Trophoblast cell (in vitro differentiated cells and primary cell): ENCODE measurements around the gene SYPL2.

Experiments used
- DNase-seq, 2 donors: peaks; one replicate each; pipeline ENCODE4 v3.0.0-alpha.2; 2016
- H2AFZ ChIP-seq: 2 replicates; pipeline ENCODE4 v1.6.1; 2013; ENCODE audit warnings: low read length, moderate library complexity, mild to moderate bottlenecking; ENCODE audit not compliant: insufficient read depth, poor library complexity
- H2AK5ac ChIP-seq: 2 replicates; pipeline ENCODE4 v1.6.1; 2013; ENCODE audit warnings: mild to moderate bottlenecking, low read length
- H2BK120ac ChIP-seq: 2 replicates; pipeline ENCODE4 v1.6.1; 2013; ENCODE audit warnings: low read length, mild to moderate bottlenecking, moderate library complexity; ENCODE audit not compliant: insufficient read depth, poor library complexity
- H2BK12ac ChIP-seq: 2 replicates; pipeline ENCODE4 v1.6.1; 2013; ENCODE audit warnings: mild to moderate bottlenecking, low read length, moderate library complexity
- H2BK5ac ChIP-seq: 2 replicates; pipeline ENCODE4 v1.6.1; 2013; ENCODE audit warnings: low read length, low read depth, moderate library complexity, mild to moderate bottlenecking; ENCODE audit not compliant: poor library complexity
- H3K14ac ChIP-seq: 2 replicates; pipeline ENCODE4 v1.6.1; 2013; ENCODE audit warnings: mild to moderate bottlenecking, low read length
- H3K18ac ChIP-seq: 2 replicates; pipeline ENCODE4 v1.6.1; 2013; ENCODE audit warnings: mild to moderate bottlenecking, low read length
- H3K23ac ChIP-seq: 2 replicates; pipeline ENCODE4 v1.6.1; 2013; ENCODE audit warnings: low read length
- H3K27ac ChIP-seq: 2 replicates; pipeline ENCODE4 v1.5.1; 2013; ENCODE audit warnings: low read depth, mild to moderate bottlenecking, inconsistent platforms, low read length, moderate library complexity
- H3K27me3 ChIP-seq: 2 replicates; pipeline ENCODE4 v1.6.1; 2013; ENCODE audit warnings: inconsistent platforms, mild to moderate bottlenecking, low read length, moderate library complexity; ENCODE audit not compliant: insufficient read depth
- H3K36me3 ChIP-seq, 2 experiments: 1 replicate in 1 of 2; 2 replicates in 1 of 2; pipeline ENCODE4 v1.6.1; 2013; ENCODE audit warnings: low read length in 2 of 2, mild to moderate bottlenecking in 2 of 2, moderate library complexity in 1 of 2; ENCODE audit not compliant: insufficient read depth in 2 of 2, control insufficient read depth in 1 of 2
- H3K4ac ChIP-seq: 2 replicates; pipeline ENCODE4 v1.6.1; 2013; ENCODE audit warnings: low read depth, mild to moderate bottlenecking, low read length, moderate library complexity
- H3K4me1 ChIP-seq, 2 experiments: 1 replicate in 1 of 2; 2 replicates in 1 of 2; pipeline ENCODE4 v1.6.1; 2013; ENCODE audit warnings: low read length in 2 of 2, mild to moderate bottlenecking in 2 of 2, moderate library complexity in 1 of 2; ENCODE audit not compliant: insufficient read depth in 2 of 2, control insufficient read depth in 1 of 2
- H3K4me2 ChIP-seq: 2 replicates; pipeline ENCODE4 v1.6.1; 2013; ENCODE audit warnings: inconsistent platforms, mild to moderate bottlenecking, low read length, moderate library complexity
- H3K4me3 ChIP-seq: 2 replicates; pipeline ENCODE4 v1.5.1; 2013; ENCODE audit warnings: mild to moderate bottlenecking, low read depth, low read length, inconsistent platforms
- H3K79me1 ChIP-seq: one replicate; pipeline ENCODE4 v1.6.1; 2013; ENCODE audit warnings: low read length
- H3K79me2 ChIP-seq: 2 replicates; pipeline ENCODE4 v1.6.1; 2013; ENCODE audit warnings: low read length, mild to moderate bottlenecking; ENCODE audit not compliant: control insufficient read depth, insufficient read depth, poor library complexity
- H3K9ac ChIP-seq: 2 replicates; pipeline ENCODE4 v1.6.1; 2013; ENCODE audit warnings: mild to moderate bottlenecking, low read length
- H3K9me3 ChIP-seq: 2 replicates; pipeline ENCODE4 v1.6.1; 2013; ENCODE audit warnings: low read depth, mild to moderate bottlenecking, control low read depth, inconsistent platforms, low read length; ENCODE audit not compliant: insufficient read depth
- H4K12ac ChIP-seq: 2 replicates; pipeline ENCODE4 v1.6.1; 2013; ENCODE audit warnings: low read depth, mild to moderate bottlenecking, low read length, moderate library complexity
- H4K8ac ChIP-seq: 2 replicates; pipeline ENCODE4 v1.6.1; 2013; ENCODE audit warnings: low read depth, mild to moderate bottlenecking, low read length, moderate library complexity
- H4K91ac ChIP-seq: one replicate; pipeline ENCODE4 v1.6.1; 2013; ENCODE audit warnings: low read depth, mild to moderate bottlenecking, low read length, moderate library complexity
- WGBS: extraction: QIAGEN DNeasy Blood & Tissue Kit; methylation state at CpG from one replicate; pipeline ENCODE4 v1.1.7; 2013; ENCODE audit warnings: missing lambda C conversion rate; ENCODE audit not compliant: insufficient read length, insufficient coverage; ENCODE audit errors: extremely low coverage; 5-methylcytosine and 5-hydroxymethylcytosine counted together

SYPL2 gene

DNA sequence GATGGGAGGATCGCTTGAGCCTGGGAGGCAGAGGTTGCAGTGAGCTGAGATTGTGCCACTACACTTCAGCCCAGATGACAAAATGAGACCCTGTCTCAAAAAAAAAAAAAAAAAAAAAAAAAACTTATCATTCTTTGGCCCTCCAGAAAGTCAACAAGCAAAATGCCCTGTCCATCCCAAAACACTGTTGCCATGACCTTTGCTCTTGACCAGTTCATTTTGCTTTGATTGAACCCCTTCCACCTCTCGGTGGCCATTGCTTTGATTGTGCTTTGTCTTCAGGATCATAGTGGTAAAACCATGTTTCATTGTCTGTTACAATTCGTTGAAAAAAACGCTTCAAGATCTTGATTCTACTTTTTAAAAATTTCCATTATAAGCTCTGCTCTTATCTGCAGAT, 8.5 kb upstream of the SYPL2 start:
- no peaks in the 10 kb centered on the region for H3K27me3 ChIP-seq
- no peak overlapping the region for H2AFZ ChIP-seq
- no CpG with 5 or more reads among the region's 4 CpGs for WGBS
- no peak overlapping the region for H2BK5ac ChIP-seq
- H3K9me3 ChIP-seq: no peaks in the 10 kb centered on the region
- H3K79me2 ChIP-seq: no peaks in the 10 kb centered on the region
- no peak overlapping the region for H4K8ac ChIP-seq
- no peaks in the 10 kb centered on the region for H3K4me1 ChIP-seq
- H2AK5ac ChIP-seq: no peak overlapping the region
- no peak overlapping the region for H4K12ac ChIP-seq
- no peak overlapping the region for H3K18ac ChIP-seq
- H4K91ac ChIP-seq: no peak overlapping the region
- no peak overlapping the region for H3K23ac ChIP-seq
- H3K9ac ChIP-seq: no peak overlapping the region
- H3K4me3 ChIP-seq: no peak overlapping the region
- H3K79me1 ChIP-seq: no peaks in the 10 kb centered on the region
- H3K36me3 ChIP-seq: no peaks in the 10 kb centered on the region
- H2BK120ac ChIP-seq: no peak overlapping the region
- no peak overlapping the region for H3K14ac ChIP-seq
- H3K27ac ChIP-seq: no peak overlapping the region
- H2BK12ac ChIP-seq: no peak overlapping the region
- no peak overlapping the region for H3K4ac ChIP-seq
- no peak for DNase-seq
- no peak overlapping the region for H3K4me2 ChIP-seq

DNA sequence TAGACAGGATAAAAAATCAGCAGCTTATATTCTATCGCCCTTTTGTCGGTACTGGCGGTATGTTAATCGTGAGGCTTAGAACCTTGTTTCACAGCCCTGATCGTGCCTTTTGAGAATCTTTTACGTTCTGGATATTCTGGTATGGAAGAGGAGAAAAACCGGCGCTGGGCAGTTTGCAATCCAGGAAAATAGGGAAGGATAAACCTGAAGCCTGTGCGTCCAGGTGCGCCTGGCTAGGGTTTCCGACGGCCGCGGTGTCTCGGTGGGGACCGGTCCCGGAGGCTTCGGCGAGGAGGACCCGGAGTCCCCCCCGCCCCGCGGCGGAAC, 258 bp upstream of the SYPL2 start:
- no peak overlapping the region for H3K4ac ChIP-seq
- H3K79me1 ChIP-seq: no peaks in the 10 kb centered on the region
- H4K91ac ChIP-seq: no peak overlapping the region
- peak overlapping the region; percentile 87 for H3K4me2 ChIP-seq
- H3K79me2 ChIP-seq: no peaks in the 10 kb centered on the region
- H3K9ac ChIP-seq: no peak overlapping the region
- peak in 1 of 2 donors; percentile 5 for DNase-seq
- H3K9me3 ChIP-seq: no peaks in the 10 kb centered on the region
- H2AFZ ChIP-seq: peak overlapping the region; percentile 30
- no CpG with 5 or more reads among the region's 24 CpGs for WGBS
- peaks cover 34% of the 10 kb centered on the region for H3K27me3 ChIP-seq
- no peaks in the 10 kb centered on the region for H3K36me3 ChIP-seq
- no peak overlapping the region for H3K23ac ChIP-seq
- H2BK5ac ChIP-seq: no peak overlapping the region
- H3K27ac ChIP-seq: no peak overlapping the region
- no peak overlapping the region for H3K14ac ChIP-seq
- no peak overlapping the region for H2BK12ac ChIP-seq
- H4K12ac ChIP-seq: no peak overlapping the region
- no peak overlapping the region for H3K18ac ChIP-seq
- no peak overlapping the region for H4K8ac ChIP-seq
- H2AK5ac ChIP-seq: no peak overlapping the region
- H3K4me3 ChIP-seq: peak overlapping the region; percentile 59
- H3K4me1 ChIP-seq: peaks cover 8 to 10% of the 10 kb centered on the region in 2 experiments
- peak overlapping the region; percentile 27 for H2BK120ac ChIP-seq

DNA sequence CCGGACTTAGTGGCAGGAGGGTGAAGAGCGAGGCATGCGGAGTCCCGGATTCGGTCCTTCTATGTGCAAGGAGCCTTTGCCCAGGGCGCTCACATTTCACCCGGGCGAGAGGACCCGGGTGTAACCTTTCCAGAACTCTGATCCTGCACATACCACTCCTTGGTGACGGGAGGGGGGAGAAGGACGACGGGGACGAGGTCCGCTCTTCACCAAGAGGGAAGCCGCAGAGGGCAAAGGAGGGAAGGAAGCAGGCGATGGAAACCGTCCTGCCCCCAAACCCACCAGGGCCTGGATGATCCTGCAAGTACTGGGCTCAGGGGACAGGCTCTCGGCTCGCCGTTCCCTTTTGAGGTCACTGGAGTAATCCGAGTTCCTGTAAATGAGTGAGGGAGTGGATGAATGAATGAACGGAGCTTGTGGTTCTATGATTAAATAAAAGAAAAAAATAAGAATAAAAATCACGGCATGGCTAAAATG, 993 bp downstream of the SYPL2 start:
- H4K8ac ChIP-seq: no peak overlapping the region
- no peak overlapping the region for H3K27ac ChIP-seq
- H3K4ac ChIP-seq: no peak overlapping the region
- peaks cover 34% of the 10 kb centered on the region for H3K27me3 ChIP-seq
- no peak overlapping the region for H2BK12ac ChIP-seq
- no peaks in the 10 kb centered on the region for H3K9me3 ChIP-seq
- H2AFZ ChIP-seq: no peak overlapping the region
- no peak overlapping the region for H3K14ac ChIP-seq
- no peaks in the 10 kb centered on the region for H3K79me1 ChIP-seq
- no peak overlapping the region for H2AK5ac ChIP-seq
- H4K12ac ChIP-seq: no peak overlapping the region
- H2BK120ac ChIP-seq: no peak overlapping the region
- H3K4me2 ChIP-seq: peak overlapping the region; percentile 9
- no peaks in the 10 kb centered on the region for H3K79me2 ChIP-seq
- H3K18ac ChIP-seq: no peak overlapping the region
- no peak overlapping the region for H3K4me3 ChIP-seq
- no peak overlapping the region for H3K23ac ChIP-seq
- H3K4me1 ChIP-seq: peaks cover 8 to 10% of the 10 kb centered on the region in 2 experiments
- WGBS: 100% methylated on average over 1 of the region's 23 CpGs
- no peak overlapping the region for H4K91ac ChIP-seq
- DNase-seq: no peak
- no peak overlapping the region for H2BK5ac ChIP-seq
- no peak overlapping the region for H3K9ac ChIP-seq
- no peaks in the 10 kb centered on the region for H3K36me3 ChIP-seq

DNA sequence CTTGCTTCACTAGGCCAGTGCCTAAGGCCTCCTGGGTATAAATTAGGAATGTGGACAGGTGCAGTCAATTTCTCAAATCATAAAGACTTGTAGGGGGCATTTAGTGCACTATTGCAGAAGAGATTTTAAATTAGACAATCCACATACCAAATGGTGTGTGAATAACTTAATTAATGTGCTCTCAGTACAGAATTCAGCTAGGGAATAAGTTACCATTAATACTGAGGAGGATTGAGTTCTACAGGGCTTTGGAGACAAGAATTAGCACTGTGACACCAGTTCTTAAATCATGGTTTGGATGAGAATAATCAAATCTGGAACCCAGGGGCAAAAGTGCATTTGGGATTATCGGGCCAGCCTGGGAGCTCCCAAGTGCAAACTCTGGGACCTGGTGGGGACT, 1.7 kb downstream of the SYPL2 start:
- H4K91ac ChIP-seq: no peak overlapping the region
- no peak overlapping the region for H3K18ac ChIP-seq
- H3K4ac ChIP-seq: no peak overlapping the region
- H3K27ac ChIP-seq: no peak overlapping the region
- no peak overlapping the region for H2AFZ ChIP-seq
- DNase-seq: no peak
- peaks cover 34% of the 10 kb centered on the region for H3K27me3 ChIP-seq
- no peak overlapping the region for H2BK5ac ChIP-seq
- H4K12ac ChIP-seq: no peak overlapping the region
- H3K9me3 ChIP-seq: no peaks in the 10 kb centered on the region
- WGBS: no CpG with 5 or more reads among the region's 1 CpG
- no peaks in the 10 kb centered on the region for H3K36me3 ChIP-seq
- H2AK5ac ChIP-seq: no peak overlapping the region
- H3K4me3 ChIP-seq: no peak overlapping the region
- no peak overlapping the region for H2BK120ac ChIP-seq
- H3K9ac ChIP-seq: no peak overlapping the region
- no peak overlapping the region for H3K23ac ChIP-seq
- H3K14ac ChIP-seq: no peak overlapping the region
- H3K79me2 ChIP-seq: no peaks in the 10 kb centered on the region
- no peak overlapping the region for H4K8ac ChIP-seq
- no peak overlapping the region for H2BK12ac ChIP-seq
- no peaks in the 10 kb centered on the region for H3K79me1 ChIP-seq
- H3K4me1 ChIP-seq: peaks cover 8 to 10% of the 10 kb centered on the region in 2 experiments
- H3K4me2 ChIP-seq: no peak overlapping the region
